OCI-LY1 (cell line): ENCODE data around the gene FGGY.

Experiments
- EZH2 ChIP-seq: fragments of 200-600 bp; sonication (generic), shearing (Covaris generic); IDR thresholded peaks from 2 replicates; pipeline ENCODE4 v1.8.0; 2017; ENCODE audit warnings: borderline replicate concordance, mixed run types, mild to moderate bottlenecking, antibody characterized with exemption, low read length, moderate library complexity, mixed read lengths
- TF ChIP-seq, protein P1 (sequence below): fragments of 200-600 bp; sonication (generic), shearing (Covaris generic); IDR thresholded peaks from 2 replicates; pipeline ENCODE4 v1.5.1; 2017; ENCODE audit warnings: mild to moderate bottlenecking, antibody characterized with exemption, low read length, moderate library complexity, mixed read lengths

- TF ChIP-seq, protein P1, sequence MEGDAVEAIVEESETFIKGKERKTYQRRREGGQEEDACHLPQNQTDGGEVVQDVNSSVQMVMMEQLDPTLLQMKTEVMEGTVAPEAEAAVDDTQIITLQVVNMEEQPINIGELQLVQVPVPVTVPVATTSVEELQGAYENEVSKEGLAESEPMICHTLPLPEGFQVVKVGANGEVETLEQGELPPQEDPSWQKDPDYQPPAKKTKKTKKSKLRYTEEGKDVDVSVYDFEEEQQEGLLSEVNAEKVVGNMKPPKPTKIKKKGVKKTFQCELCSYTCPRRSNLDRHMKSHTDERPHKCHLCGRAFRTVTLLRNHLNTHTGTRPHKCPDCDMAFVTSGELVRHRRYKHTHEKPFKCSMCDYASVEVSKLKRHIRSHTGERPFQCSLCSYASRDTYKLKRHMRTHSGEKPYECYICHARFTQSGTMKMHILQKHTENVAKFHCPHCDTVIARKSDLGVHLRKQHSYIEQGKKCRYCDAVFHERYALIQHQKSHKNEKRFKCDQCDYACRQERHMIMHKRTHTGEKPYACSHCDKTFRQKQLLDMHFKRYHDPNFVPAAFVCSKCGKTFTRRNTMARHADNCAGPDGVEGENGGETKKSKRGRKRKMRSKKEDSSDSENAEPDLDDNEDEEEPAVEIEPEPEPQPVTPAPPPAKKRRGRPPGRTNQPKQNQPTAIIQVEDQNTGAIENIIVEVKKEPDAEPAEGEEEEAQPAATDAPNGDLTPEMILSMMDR = no peak
- TF ChIP-seq EZH2 = no peak
Observed at GRCh38 chr1:59294423-59294822, 2.5 kb upstream of the FGGY start.
